ENCODE measurements around the gene COA3. TPM values are rescaled to one million over a fixed set of nuclear protein-coding genes. Genes with fewer than 3 reads are reported as not detected.

The COA3 gene
- total RNA-seq, 4 donors from 2014 or later: 46.4 to 94.4 (median 80.3) TPM

- Histone ChIP-seq H3K4me3 (replicated peaks in 1 of 3) (peak overlapping the region in 1 of 3 donors; percentile 54), H3K9me3 (no peaks in the 10 kb centered on the region), H3K27me3 (no peaks in the 10 kb centered on the region), H3K36me3 (no peaks in the 10 kb centered on the region), H3K4me1 (peaks cover 5 to 12% of the 10 kb centered on the region in 2 donors), H3K27ac (peak overlapping the region; percentile 37 to 79 (median 67))
- intact Hi-C loops (cut with DNase I): loop anchor here (5.0 to 10.0 kb wide), 2 partner anchors 39 to 187 kb away; partner anchors contain the start of gene PSMC3IP
- DNase-seq: no peak
- WGBS, 2 donors: 34 to 36% methylated on average over 12 of the region's 12 CpGs
- TF ChIP-seq POLR2A (IDR thresholded peaks at IDR 0.05) (no peak), CTCF (IDR thresholded peaks at IDR 0.05) (no peak)
These were observed 36.9 kb downstream of the COA3 start for GRCh38 chr17:42761638-42762037.

GRCh38 chr17:42760652-42761581, 37.6 kb downstream of the COA3 start, which contains the start of gene RAMP2:
RAMP2 (plus strand) TSS chr17:42761227; CDS start chr17:42761262, 35 bp downstream.
- no peak for TF ChIP-seq POLR2A (IDR thresholded peaks at IDR 0.05)
- no peak for TF ChIP-seq CTCF (IDR thresholded peaks at IDR 0.05)
- intact Hi-C loops (cut with DNase I): loop anchor here (5.0 to 10.0 kb wide), 2 partner anchors 39 to 186 kb away; partner anchors contain the start of gene PSMC3IP
- peak; percentile 25 to 30 for DNase-seq
- WGBS, 2 donors: 6 to 9% methylated on average over 16 to 18 of the region's 92 CpGs
- H3K4me3 ChIP-seq (replicated peaks in 1 of 3): peak within 1 kb of the TSS in 1 of 3 donors; percentile 54
- H3K27ac ChIP-seq: peak within 1 kb of the TSS; percentile 37 to 79 (median 67)
- peaks cover 5 to 12% of the 10 kb centered on the region in 2 donors for H3K4me1 ChIP-seq
- no peaks in the 10 kb centered on the region for H3K36me3 ChIP-seq
- H3K9me3 ChIP-seq: no peaks in the 10 kb centered on the region
- no peaks in the 10 kb centered on the region for H3K27me3 ChIP-seq

DNA sequence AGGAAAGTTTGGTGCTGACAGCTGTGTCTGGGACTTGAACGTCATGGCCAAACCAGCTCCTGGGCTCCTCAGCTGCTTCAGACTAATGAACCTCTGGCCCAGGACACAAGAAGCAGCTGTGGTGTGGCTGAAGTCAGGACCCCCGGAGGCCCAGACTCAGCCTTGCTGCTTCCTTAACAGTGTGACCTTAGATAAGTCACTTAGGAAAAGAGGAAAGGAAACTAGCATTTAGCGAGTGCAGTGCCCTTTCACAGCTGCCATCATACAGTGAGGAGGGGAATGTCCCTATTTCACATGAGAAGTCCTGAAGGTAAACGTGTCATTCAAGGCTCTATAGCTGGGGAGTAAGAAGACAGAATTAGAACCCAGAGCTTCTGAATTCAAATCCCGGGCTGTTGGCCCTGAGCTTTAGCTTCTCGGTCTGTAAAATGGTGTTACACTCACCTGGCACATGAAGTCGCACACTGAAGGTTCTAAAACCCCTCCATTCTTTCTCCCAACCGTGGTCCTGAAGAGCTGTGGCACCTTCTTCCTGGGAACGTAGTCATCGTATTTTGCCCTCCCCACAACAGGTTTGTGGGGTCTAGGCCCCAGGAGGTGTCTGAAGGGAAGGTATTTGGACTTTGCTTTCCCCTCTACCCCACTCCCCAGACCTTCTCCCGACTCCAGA, 38.4 kb downstream of the COA3 start:
- 46 to 55% methylated on average over 11 of the region's 11 CpGs for WGBS, 2 donors
- Histone ChIP-seq H3K36me3 (no peaks in the 10 kb centered on the region), H3K4me3 (replicated peaks in 1 of 3) (peak overlapping the region in 1 of 3 donors; percentile 54), H3K27me3 (no peaks in the 10 kb centered on the region), H3K27ac (peak overlapping the region in 2 of 3 donors; percentile 67 to 79), H3K9me3 (no peaks in the 10 kb centered on the region), H3K4me1 (peaks cover 5 to 12% of the 10 kb centered on the region in 2 donors)
- TF ChIP-seq CTCF (IDR thresholded peaks at IDR 0.05): no peak
- TF ChIP-seq POLR2A (IDR thresholded peaks at IDR 0.05): no peak
- DNase-seq: no peak
- intact Hi-C loops (cut with DNase I): loop anchor here (5.0 to 10.0 kb wide), 2 partner anchors 38 to 185 kb away; partner anchors contain the start of gene PSMC3IP

- no peaks in the 10 kb centered on the region for H3K36me3 ChIP-seq
- peak; percentile 90 to 91 for DNase-seq
- WGBS, 2 donors: 30 to 59% methylated on average over 2 to 3 of the region's 3 CpGs
- no peaks in the 10 kb centered on the region for H3K9me3 ChIP-seq
- no peak overlapping the region for H3K4me3 ChIP-seq (replicated peaks in 1 of 3)
- intact Hi-C loops (cut with DNase I): no loop called here
- peaks cover 0 to 11% of the 10 kb centered on the region in 2 donors for H3K4me1 ChIP-seq
- no peak overlapping the region for H3K27ac ChIP-seq
- no peaks in the 10 kb centered on the region for H3K27me3 ChIP-seq
- TF ChIP-seq CTCF (IDR thresholded peaks at IDR 0.05): no peak
- TF ChIP-seq POLR2A (IDR thresholded peaks at IDR 0.05): no peak
These were observed 43.7 kb downstream of the COA3 start for GRCh38 chr17:42754782-42755181.
